HepG2 (cell line): ENCODE measurements around the gene GLCE. TPM values are rescaled to one million over a fixed set of nuclear protein-coding genes. Genes with fewer than 3 reads are reported as not detected.
A peak's percentile ranks its signal among the peaks of the same experiment; 100 is the strongest.

ENCODE experiments used
- ARNT2 ChIP-seq: sonication (generic); formaldehyde crosslinking; IDR thresholded peaks from 2 replicates; pipeline ENCODE4 v1.8.0; 2022; ENCODE audit warnings: mild to moderate bottlenecking, low read depth, missing genetic modification reagents, moderate library complexity
- HMGA1 ChIP-seq: sonication (generic); formaldehyde crosslinking; conservative IDR thresholded peaks from 2 replicates; pipeline ENCODE4 v1.4.0; 2020; ENCODE audit warnings: missing genetic modification reagents
- HNF1A ChIP-seq, 2 experiments: sonication (generic) in 1 of 2; formaldehyde crosslinking in 1 of 2; IDR thresholded peaks; 2 replicates each; pipeline versions ENCODE4 v1.4.0 to v1.6.1; 2016 to 2020; ENCODE audit warnings: borderline replicate concordance in 1 of 2, low read depth in 1 of 2, mild to moderate bottlenecking in 1 of 2, missing genetic modification reagents in 1 of 2
- HOXA3 ChIP-seq: sonication (generic); formaldehyde crosslinking; IDR thresholded peaks from 2 replicates; pipeline ENCODE4 v1.5.0; 2020; ENCODE audit warnings: missing genetic modification reagents
- RAD51 ChIP-seq: fragments of 450-650 bp; IDR thresholded peaks from 2 replicates; pipeline ENCODE4 v1.6.1; 2016; ENCODE audit warnings: borderline replicate concordance
- REPIN1 ChIP-seq: sonication (generic); formaldehyde crosslinking; IDR thresholded peaks from 2 replicates; pipeline ENCODE4 v1.8.0; 2022; ENCODE audit warnings: missing genetic modification reagents, low read depth, mild to moderate bottlenecking, borderline replicate concordance
- RXRB ChIP-seq: IDR thresholded peaks from 2 replicates; pipeline ENCODE4 v1.6.1; 2016; ENCODE audit warnings: borderline replicate concordance, missing genetic modification reagents, missing compliant biosample characterization
- TARDBP ChIP-seq: sonication (generic); formaldehyde crosslinking; IDR thresholded peaks from 2 replicates; pipeline ENCODE4 v1.8.0; 2022; ENCODE audit warnings: mild to moderate bottlenecking, missing genetic modification reagents
- TBL1XR1 ChIP-seq: fragments of 150-350 bp; IDR thresholded peaks from 2 replicates; pipeline ENCODE4 v1.6.1; 2014; ENCODE audit warnings: borderline replicate concordance, low read length; ENCODE audit not compliant: partially characterized antibody
- ZFP90 ChIP-seq: sonication (generic); formaldehyde crosslinking; IDR thresholded peaks from 2 replicates; pipeline ENCODE4 v1.8.0; 2022; ENCODE audit warnings: missing genetic modification reagents, mild to moderate bottlenecking, inconsistent platforms, borderline replicate concordance
- ZKSCAN8 ChIP-seq: IDR thresholded peaks from 2 replicates; pipeline ENCODE4 v1.6.1; 2016; ENCODE audit warnings: borderline replicate concordance, missing genetic modification reagents, missing compliant biosample characterization
- ZNF256 ChIP-seq: sonication (generic); formaldehyde crosslinking; conservative IDR thresholded peaks from 2 replicates; pipeline ENCODE4 v1.4.0; 2020; ENCODE audit warnings: missing genetic modification reagents
- ZNF878 ChIP-seq: sonication (generic); formaldehyde crosslinking; IDR thresholded peaks from 2 replicates; pipeline ENCODE4 v1.8.1; 2023; ENCODE audit warnings: mild to moderate bottlenecking, missing genetic modification reagents, moderate library complexity
- ZSCAN25 ChIP-seq: sonication (generic); formaldehyde crosslinking; IDR thresholded peaks from 2 replicates; pipeline ENCODE4 v1.8.0; 2022; ENCODE audit warnings: mild to moderate bottlenecking, missing genetic modification reagents
- polyA plus RNA-seq, 8 experiments: library from polyadenylated mRNA; depleted of rRNA in 3 of 8; stranded (reverse) in 7 of 8; unstranded in 1 of 8; fragments of >200 nt; fragmentation: Illumina TruSeq in 4 of 8; extraction: Trizol in 4 of 8; gene quantifications; 2 replicates each; pipeline versions ENCODE4 v1.2.1 to v1.2.3, GENCODE V29; 2011 to 2016; ENCODE audit warnings: low read depth in 4 of 8, missing spikeins in 1 of 8, mixed read lengths in 1 of 8; ENCODE audit not compliant: insufficient read depth in 1 of 8
- total RNA-seq, 5 experiments: library from RNA; depleted of rRNA; stranded (reverse); fragments of >200 nt; fragmentation: Illumina TruSeq; extraction: Trizol; gene quantifications; 2 replicates each; pipeline ENCODE4 v1.2.3, GENCODE V29; 2016; ENCODE audit warnings: low read depth in 1 of 5
- TF ChIP-seq, protein P1 (sequence below): sonication (generic); formaldehyde crosslinking; IDR thresholded peaks from 2 replicates; pipeline ENCODE4 v1.4.0; 2020; ENCODE audit warnings: missing genetic modification reagents
- TF ChIP-seq, protein P2 (sequence below): IDR thresholded peaks from 2 replicates; pipeline ENCODE4 v1.6.1; 2018; ENCODE audit warnings: missing genetic modification reagents
- TF ChIP-seq, protein P3 (sequence below): IDR thresholded peaks from 2 replicates; pipeline ENCODE4 v1.6.1; 2012; ENCODE audit warnings: inconsistent platforms
- TF ChIP-seq, protein P4 (sequence below): IDR thresholded peaks from 2 replicates; pipeline ENCODE4 v1.6.1; 2018; ENCODE audit warnings: missing genetic modification reagents, mild to moderate bottlenecking, missing compliant biosample characterization
- TF ChIP-seq, protein P5 (sequence below): IDR thresholded peaks from 2 replicates; pipeline ENCODE4 v1.6.1; 2012; ENCODE audit warnings: low read depth, low read length, improper control_type of control experiment

The GLCE gene
- total and polyA plus RNA-seq, 2 of the 13 experiments (the other 11 are each of a cell fraction or from before 2014, with no cell fraction given): 12.9 to 23.4 TPM

GRCh38 chr15:69126054-69126469 lies 34.4 kb upstream of the GLCE start (continued):
- TF ChIP-seq, protein P1, sequence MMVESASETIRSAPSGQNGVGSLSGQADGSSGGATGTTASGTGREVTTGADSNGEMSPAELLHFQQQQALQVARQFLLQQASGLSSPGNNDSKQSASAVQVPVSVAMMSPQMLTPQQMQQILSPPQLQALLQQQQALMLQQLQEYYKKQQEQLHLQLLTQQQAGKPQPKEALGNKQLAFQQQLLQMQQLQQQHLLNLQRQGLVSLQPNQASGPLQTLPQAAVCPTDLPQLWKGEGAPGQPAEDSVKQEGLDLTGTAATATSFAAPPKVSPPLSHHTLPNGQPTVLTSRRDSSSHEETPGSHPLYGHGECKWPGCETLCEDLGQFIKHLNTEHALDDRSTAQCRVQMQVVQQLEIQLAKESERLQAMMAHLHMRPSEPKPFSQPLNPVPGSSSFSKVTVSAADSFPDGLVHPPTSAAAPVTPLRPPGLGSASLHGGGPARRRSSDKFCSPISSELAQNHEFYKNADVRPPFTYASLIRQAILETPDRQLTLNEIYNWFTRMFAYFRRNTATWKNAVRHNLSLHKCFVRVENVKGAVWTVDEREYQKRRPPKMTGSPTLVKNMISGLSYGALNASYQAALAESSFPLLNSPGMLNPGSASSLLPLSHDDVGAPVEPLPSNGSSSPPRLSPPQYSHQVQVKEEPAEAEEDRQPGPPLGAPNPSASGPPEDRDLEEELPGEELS (CRISPR knock-in tag): peak; percentile 61; the same call in 1 of the 2 replicates
- TF ChIP-seq HMGA1: no peak
- TF ChIP-seq REPIN1 (CRISPR knock-in tag): peak; percentile 78; the same call in 1 of the 2 replicates
- TF ChIP-seq HOXA3 (CRISPR knock-in tag): peak; percentile 56; the same call in 1 of the 2 replicates
- TF ChIP-seq, protein P2, sequence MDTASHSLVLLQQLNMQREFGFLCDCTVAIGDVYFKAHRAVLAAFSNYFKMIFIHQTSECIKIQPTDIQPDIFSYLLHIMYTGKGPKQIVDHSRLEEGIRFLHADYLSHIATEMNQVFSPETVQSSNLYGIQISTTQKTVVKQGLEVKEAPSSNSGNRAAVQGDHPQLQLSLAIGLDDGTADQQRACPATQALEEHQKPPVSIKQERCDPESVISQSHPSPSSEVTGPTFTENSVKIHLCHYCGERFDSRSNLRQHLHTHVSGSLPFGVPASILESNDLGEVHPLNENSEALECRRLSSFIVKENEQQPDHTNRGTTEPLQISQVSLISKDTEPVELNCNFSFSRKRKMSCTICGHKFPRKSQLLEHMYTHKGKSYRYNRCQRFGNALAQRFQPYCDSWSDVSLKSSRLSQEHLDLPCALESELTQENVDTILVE (CRISPR knock-in tag): peak; percentile 80
- peak; percentile 80; the same call in 1 of the 2 replicates for TF ChIP-seq ZKSCAN8
- TF ChIP-seq HNF1A (IDR thresholded peaks at IDR 0.05; ENCODE audit: low read depth): peak; percentile 47; the same call in 1 of the 2 replicates
- TF ChIP-seq HNF1A (CRISPR knock-in tag; IDR thresholded peaks at IDR 0.05; ENCODE audit: borderline replicate concordance): peak; percentile 44; the same call in 1 of the 2 replicates
- TF ChIP-seq ZFP90 (CRISPR knock-in tag): no peak
- TF ChIP-seq ZNF878 (CRISPR knock-in tag): peak; percentile 67; the same call in 1 of the 2 replicates
- peak; percentile 97 for TF ChIP-seq TBL1XR1
- TF ChIP-seq, protein P3, sequence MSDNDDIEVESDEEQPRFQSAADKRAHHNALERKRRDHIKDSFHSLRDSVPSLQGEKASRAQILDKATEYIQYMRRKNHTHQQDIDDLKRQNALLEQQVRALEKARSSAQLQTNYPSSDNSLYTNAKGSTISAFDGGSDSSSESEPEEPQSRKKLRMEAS: 0 out of 2 replicates have a peak, but pooled peaks have one; percentile 51
- TF ChIP-seq ARNT2 (CRISPR knock-in tag): peak; percentile 56; the same call in 1 of the 2 replicates
- peak; percentile 45; the same call in 1 of the 2 replicates for TF ChIP-seq ZSCAN25 (CRISPR knock-in tag)
- TF ChIP-seq TARDBP (CRISPR knock-in tag): peak; percentile 55; the same call in 1 of the 2 replicates
- TF ChIP-seq ZNF256 (CRISPR knock-in tag): no peak
- TF ChIP-seq RXRB (CRISPR knock-in tag): peak; percentile 94
- TF ChIP-seq, protein P4, sequence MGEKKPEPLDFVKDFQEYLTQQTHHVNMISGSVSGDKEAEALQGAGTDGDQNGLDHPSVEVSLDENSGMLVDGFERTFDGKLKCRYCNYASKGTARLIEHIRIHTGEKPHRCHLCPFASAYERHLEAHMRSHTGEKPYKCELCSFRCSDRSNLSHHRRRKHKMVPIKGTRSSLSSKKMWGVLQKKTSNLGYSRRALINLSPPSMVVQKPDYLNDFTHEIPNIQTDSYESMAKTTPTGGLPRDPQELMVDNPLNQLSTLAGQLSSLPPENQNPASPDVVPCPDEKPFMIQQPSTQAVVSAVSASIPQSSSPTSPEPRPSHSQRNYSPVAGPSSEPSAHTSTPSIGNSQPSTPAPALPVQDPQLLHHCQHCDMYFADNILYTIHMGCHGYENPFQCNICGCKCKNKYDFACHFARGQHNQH (CRISPR knock-in tag): peak; percentile 90
- no peak for TF ChIP-seq RAD51
- TF ChIP-seq, protein P5, sequence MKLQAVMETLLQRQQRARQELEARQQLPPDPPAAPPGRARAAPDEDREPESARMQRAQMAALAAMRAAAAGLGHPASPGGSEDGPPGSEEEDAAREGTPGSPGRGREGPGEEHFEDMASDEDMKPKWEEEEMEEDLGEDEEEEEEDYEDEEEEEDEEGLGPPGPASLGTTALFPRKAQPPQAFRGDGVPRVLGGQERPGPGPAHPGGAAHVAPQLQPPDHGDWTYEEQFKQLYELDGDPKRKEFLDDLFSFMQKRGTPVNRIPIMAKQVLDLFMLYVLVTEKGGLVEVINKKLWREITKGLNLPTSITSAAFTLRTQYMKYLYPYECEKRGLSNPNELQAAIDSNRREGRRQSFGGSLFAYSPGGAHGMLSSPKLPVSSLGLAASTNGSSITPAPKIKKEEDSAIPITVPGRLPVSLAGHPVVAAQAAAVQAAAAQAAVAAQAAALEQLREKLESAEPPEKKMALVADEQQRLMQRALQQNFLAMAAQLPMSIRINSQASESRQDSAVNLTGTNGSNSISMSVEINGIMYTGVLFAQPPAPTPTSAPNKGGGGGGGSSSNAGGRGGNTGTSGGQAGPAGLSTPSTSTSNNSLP: no peak; the same call in 1 of the 2 replicates
